ENCODE results near the gene PPP1CB.
"Not testable (repeated sequence)": the region's sequence is repeated elsewhere in the genome, so short reads cannot be mapped to it uniquely, and the experiment has no call there.

PPP1CB gene

GRCh38 chr2:28780496-28780895 is 28.9 kb downstream of the PPP1CB start:
- DNase-seq: no peak

GRCh38 chr2:28782423-28782822 is 30.8 kb downstream of the PPP1CB start:
- DNase-seq: no peak

GRCh38 chr2:28784570-28784969 is 32.9 kb downstream of the PPP1CB start:
- DNase-seq: not testable (repeated sequence)

- DNase-seq: no peak
Observed at GRCh38 chr2:28796620-28797019, 45.0 kb downstream of the PPP1CB start.

- DNase-seq: peak; percentile 17
Observed at GRCh38 chr2:28801726-28802125, 50.1 kb downstream of the PPP1CB start.

GRCh38 chr2:28802975-28803429 is 51.4 kb downstream of the PPP1CB start:
- peak; percentile 8 for DNase-seq

GRCh38 chr2:28809927-28810326 is 58.3 kb downstream of the PPP1CB start:
- DNase-seq: no peak

GRCh38 chr2:28810384-28811285 is 59.0 kb downstream of the PPP1CB start, which contains the start of gene SPDYA:
TSS of gene SPDYA (plus strand) at chr2:28810834. CDS start at chr2:28816015, 5,181 bp downstream.
- peak; percentile 70 for DNase-seq

GRCh38 chr2:28818053-28818452 is 66.4 kb downstream of the PPP1CB start:
- DNase-seq: no peak

GRCh38 chr2:28821295-28821958 is 69.8 kb downstream of the PPP1CB start:
- peak; percentile 52 for DNase-seq

GRCh38 chr2:28822036-28822435 is 70.4 kb downstream of the PPP1CB start:
- no peak for DNase-seq

GRCh38 chr2:28824207-28824606 is 72.6 kb downstream of the PPP1CB start:
- no peak for DNase-seq

GRCh38 chr2:28824870-28825269 is 73.2 kb downstream of the PPP1CB start:
- no peak for DNase-seq

- DNase-seq: peak; percentile 29
Observed at GRCh38 chr2:28828382-28828781, 76.8 kb downstream of the PPP1CB start.

GRCh38 chr2:28833740-28834470 is 82.3 kb downstream of the PPP1CB start:
- DNase-seq: no peak

- DNase-seq: peak; percentile 69
Observed at GRCh38 chr2:28835781-28836180, 84.2 kb downstream of the PPP1CB start.

GRCh38 chr2:28838971-28839370 is 87.3 kb downstream of the PPP1CB start:
- no peak for DNase-seq

- peak; percentile 5 for DNase-seq
Observed at GRCh38 chr2:28842042-28842441, 90.4 kb downstream of the PPP1CB start.
